ENCODE measurements around the gene CTTNBP2NL. TPM values are rescaled to one million over a fixed set of nuclear protein-coding genes. Genes with fewer than 3 reads are reported as not detected.
A peak's percentile ranks its signal among the peaks of the same experiment; 100 is the strongest.

Gene CTTNBP2NL
- total RNA-seq, 1 donor = 32.2 TPM

DNA sequence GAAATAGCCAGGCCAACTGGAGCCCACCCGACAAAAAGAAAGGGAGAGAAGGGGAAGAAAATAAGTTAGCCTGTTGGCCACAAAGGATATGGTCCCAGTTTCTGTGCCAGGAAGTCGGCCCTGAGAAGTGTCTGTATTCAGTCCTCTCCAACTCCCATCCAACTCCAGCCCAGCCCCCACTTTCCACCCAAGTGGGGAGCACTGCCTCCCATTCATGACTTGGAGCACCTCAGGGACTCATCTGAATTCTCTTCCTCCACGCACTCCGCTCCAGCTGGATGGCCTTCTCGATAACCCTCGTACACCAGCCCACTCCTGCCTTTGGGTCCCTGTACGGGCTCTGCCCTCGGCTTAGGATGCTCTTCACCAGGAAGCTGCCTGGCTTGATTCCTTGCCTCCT is 110.7 kb downstream of the CTTNBP2NL start:
- H3K4me3 ChIP-seq (ENCODE audit: insufficient read depth, low read length) = no peak overlapping the region
- no peaks in the 10 kb centered on the region for H3K79me2 ChIP-seq (ENCODE audit: insufficient read depth, low read length)
- no peaks in the 10 kb centered on the region for H4K20me1 ChIP-seq (ENCODE audit: insufficient read depth, low read length)
- H3K27me3 ChIP-seq (ENCODE audit: insufficient read depth, low read length) = peaks cover 9% of the 10 kb centered on the region
- no peaks in the 10 kb centered on the region for H3K36me3 ChIP-seq (ENCODE audit: insufficient read depth, low read length)
- peaks cover 23% of the 10 kb centered on the region for H3K4me1 ChIP-seq (ENCODE audit: insufficient read depth, low read length)
- H3K27ac ChIP-seq (ENCODE audit: low read depth, low read length) = no peak overlapping the region
- no peak overlapping the region for H3K4me2 ChIP-seq (ENCODE audit: insufficient read depth, low read length)
- DNase-seq (ENCODE audit: insufficient read length, low spot score, missing footprints) = no peak
- no peak overlapping the region for H2AFZ ChIP-seq (ENCODE audit: low read length)
- no peaks in the 10 kb centered on the region for H3K9me3 ChIP-seq (ENCODE audit: low read depth, low read length)
- TF ChIP-seq CTCF (IDR thresholded peaks at IDR 0.05; ENCODE audit: extremely low read depth, low read depth, low read length) = no peak

DNA sequence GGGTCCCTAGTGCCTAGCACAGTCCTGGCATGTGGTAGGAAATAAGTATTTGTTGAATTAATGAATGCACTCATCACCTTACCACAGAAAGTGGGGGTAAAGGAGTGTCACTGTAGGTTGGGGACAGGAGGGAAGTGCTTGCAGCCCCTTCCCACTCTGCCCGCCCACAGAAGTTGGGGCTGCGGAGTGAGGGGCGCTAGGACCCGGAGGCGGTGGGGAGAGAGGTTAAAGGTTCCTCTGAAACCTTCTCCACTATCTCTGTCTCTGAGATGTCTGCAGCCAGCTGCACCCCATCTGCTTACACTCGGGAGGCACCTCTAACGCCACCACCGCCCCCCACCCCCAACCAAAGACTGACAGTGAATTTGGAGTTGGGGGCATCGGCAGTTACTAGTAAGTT is 111.3 kb downstream of the CTTNBP2NL start:
- TF ChIP-seq CTCF (IDR thresholded peaks at IDR 0.05; ENCODE audit: extremely low read depth, low read depth, low read length) = no peak
- Histone ChIP-seq H3K36me3 (ENCODE audit: insufficient read depth, low read length) (no peaks in the 10 kb centered on the region), H2AFZ (ENCODE audit: low read length) (no peak overlapping the region), H3K4me3 (ENCODE audit: insufficient read depth, low read length) (no peak overlapping the region), H4K20me1 (ENCODE audit: insufficient read depth, low read length) (no peaks in the 10 kb centered on the region), H3K27me3 (ENCODE audit: insufficient read depth, low read length) (peaks cover 9% of the 10 kb centered on the region), H3K27ac (ENCODE audit: low read depth, low read length) (no peak overlapping the region), H3K9me3 (ENCODE audit: low read depth, low read length) (no peaks in the 10 kb centered on the region), H3K4me1 (ENCODE audit: insufficient read depth, low read length) (peaks cover 18% of the 10 kb centered on the region), H3K4me2 (ENCODE audit: insufficient read depth, low read length) (peak overlapping the region; percentile 87), H3K79me2 (ENCODE audit: insufficient read depth, low read length) (no peaks in the 10 kb centered on the region)
- no peak for DNase-seq (ENCODE audit: insufficient read length, low spot score, missing footprints)

DNA sequence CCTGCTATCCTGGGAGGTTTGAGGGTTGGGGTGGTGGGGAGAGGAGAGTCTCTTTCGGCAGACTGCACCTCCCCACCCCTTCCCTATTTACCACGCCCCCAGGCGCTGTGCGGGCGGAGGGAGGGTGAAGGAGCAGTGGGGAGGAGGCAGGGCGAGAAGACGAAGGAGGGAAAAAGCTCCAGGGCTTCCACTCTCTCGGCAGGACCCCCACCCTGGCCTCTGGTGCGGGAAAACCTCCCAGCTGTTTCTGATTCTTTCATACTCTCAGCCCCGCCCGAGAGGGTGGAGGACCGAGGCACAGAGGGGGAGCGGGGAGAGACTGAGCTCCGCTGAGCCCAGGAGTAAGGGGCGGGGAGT is 111.9 kb downstream of the CTTNBP2NL start:
- DNase-seq (ENCODE audit: insufficient read length, low spot score, missing footprints) = peak; percentile 91
- H3K4me3 ChIP-seq (ENCODE audit: insufficient read depth, low read length) = peak overlapping the region; percentile 71
- no peaks in the 10 kb centered on the region for H3K79me2 ChIP-seq (ENCODE audit: insufficient read depth, low read length)
- peak overlapping the region; percentile 87 for H3K4me2 ChIP-seq (ENCODE audit: insufficient read depth, low read length)
- no peak for TF ChIP-seq CTCF (IDR thresholded peaks at IDR 0.05; ENCODE audit: extremely low read depth, low read depth, low read length)
- no peaks in the 10 kb centered on the region for H3K36me3 ChIP-seq (ENCODE audit: insufficient read depth, low read length)
- H3K9me3 ChIP-seq (ENCODE audit: low read depth, low read length) = no peaks in the 10 kb centered on the region
- peaks cover 17% of the 10 kb centered on the region for H3K4me1 ChIP-seq (ENCODE audit: insufficient read depth, low read length)
- no peaks in the 10 kb centered on the region for H4K20me1 ChIP-seq (ENCODE audit: insufficient read depth, low read length)
- H2AFZ ChIP-seq (ENCODE audit: low read length) = peak overlapping the region; percentile 70
- no peak overlapping the region for H3K27ac ChIP-seq (ENCODE audit: low read depth, low read length)
- peaks cover 9% of the 10 kb centered on the region for H3K27me3 ChIP-seq (ENCODE audit: insufficient read depth, low read length)

DNA sequence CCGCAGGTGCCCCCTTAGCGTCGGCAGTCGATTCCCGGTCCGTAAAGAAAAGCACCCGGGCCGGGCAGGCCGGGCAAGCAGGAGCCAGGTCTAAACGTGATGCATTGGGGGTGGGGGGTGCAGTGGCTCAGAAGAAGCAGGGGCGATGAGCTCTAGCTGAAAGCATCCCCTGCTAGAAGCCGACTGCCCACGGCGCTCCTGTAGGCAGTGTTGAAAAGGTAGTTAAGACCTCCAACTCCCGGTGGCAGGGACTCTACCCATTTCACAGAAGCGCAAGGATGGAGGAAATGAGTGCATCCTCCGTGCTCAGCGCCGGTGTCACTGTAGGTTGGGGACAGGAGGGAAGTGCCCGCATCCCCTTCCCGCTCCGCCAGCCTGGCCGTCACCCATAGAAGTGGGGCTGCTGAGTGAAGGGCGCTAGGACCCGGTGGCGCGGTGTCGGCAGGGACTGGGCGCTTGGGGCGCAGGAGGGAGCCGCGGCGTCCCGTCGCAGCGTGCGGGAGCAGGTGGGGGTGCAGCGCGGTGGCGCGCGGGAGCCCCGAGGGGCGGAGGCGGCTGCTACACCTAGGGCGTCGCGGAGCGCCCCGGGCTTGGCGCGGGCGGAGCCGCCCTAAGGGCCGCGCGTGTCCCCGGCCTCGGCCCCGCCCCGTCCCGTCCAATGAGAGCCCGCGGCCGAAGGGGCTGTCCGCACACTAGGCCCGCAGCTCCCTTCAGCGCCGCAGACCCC is 112.4 kb downstream of the CTTNBP2NL start, which contains the start of gene WNT2B:
TSS of gene WNT2B (plus strand) at position 688 of the 727 bp plus-strand sequence. CDS start 298 bp downstream, outside the sequence.
- Histone ChIP-seq H3K27me3 (ENCODE audit: insufficient read depth, low read length) (peaks cover 9% of the 10 kb centered on the region), H3K79me2 (ENCODE audit: insufficient read depth, low read length) (no peaks in the 10 kb centered on the region), H4K20me1 (ENCODE audit: insufficient read depth, low read length) (no peaks in the 10 kb centered on the region), H3K36me3 (ENCODE audit: insufficient read depth, low read length) (no peaks in the 10 kb centered on the region), H3K4me1 (ENCODE audit: insufficient read depth, low read length) (peaks cover 20% of the 10 kb centered on the region), H3K4me2 (ENCODE audit: insufficient read depth, low read length) (peak within 1 kb of the TSS; percentile 87), H3K4me3 (ENCODE audit: insufficient read depth, low read length) (peak within 1 kb of the TSS; percentile 71), H2AFZ (ENCODE audit: low read length) (peak within 1 kb of the TSS; percentile 70), H3K9me3 (ENCODE audit: low read depth, low read length) (no peaks in the 10 kb centered on the region), H3K27ac (ENCODE audit: low read depth, low read length) (no peak within 1 kb of the TSS)
- no peak for TF ChIP-seq CTCF (IDR thresholded peaks at IDR 0.05; ENCODE audit: extremely low read depth, low read depth, low read length)
- peak; percentile 90 for DNase-seq (ENCODE audit: insufficient read length, low spot score, missing footprints)
